Adrenal gland (tissue), 5 donors: ENCODE results near the gene CCDC3.

Source experiments
- POLR2A ChIP-seq, 2 donors: fragments of 450-650 bp; IDR thresholded peaks; one replicate each; pipeline ENCODE4 v1.6.1; 2017; ENCODE audit warnings: antibody characterized with exemption in 2 of 2, mild to moderate bottlenecking in 2 of 2, moderate library complexity in 1 of 2
- TF ChIP-seq, protein P1 (sequence below), 6 experiments: fragments of 450-650 bp in 4 of 6; fragments of 200-600 bp in 2 of 6; sonication (generic) in 1 of 6; IDR thresholded peaks; 1 replicate in 5 of 6; 2 replicates in 1 of 6; pipeline versions ENCODE4 v1.5.1 to v1.8.0; 2016 to 2021; ENCODE audit warnings: antibody characterized with exemption in 6 of 6, mild to moderate bottlenecking in 2 of 6, moderate library complexity in 1 of 6
- donor health status: DM: no; HTN: no; CAD: no.

DNA sequence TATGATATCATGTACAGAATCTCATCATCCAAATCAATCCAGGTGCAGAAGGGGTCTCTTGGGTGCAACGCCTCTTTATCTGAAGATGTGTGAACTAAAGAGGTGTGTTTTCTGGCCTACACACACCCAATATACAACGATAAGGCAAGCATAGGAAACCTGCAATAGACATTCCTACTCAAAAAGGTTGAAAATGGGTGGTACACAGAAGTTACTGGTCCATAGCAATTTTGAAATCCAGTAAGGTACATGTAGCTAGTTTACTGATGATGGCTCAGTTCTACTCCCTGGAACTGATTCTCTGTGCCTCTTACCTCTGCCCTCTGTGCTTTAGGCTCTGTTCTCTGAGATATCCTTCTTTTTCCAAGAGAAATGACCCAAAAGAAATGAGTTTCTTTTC is 22.2 kb upstream of the CCDC3 start:
- TF ChIP-seq, protein P1, sequence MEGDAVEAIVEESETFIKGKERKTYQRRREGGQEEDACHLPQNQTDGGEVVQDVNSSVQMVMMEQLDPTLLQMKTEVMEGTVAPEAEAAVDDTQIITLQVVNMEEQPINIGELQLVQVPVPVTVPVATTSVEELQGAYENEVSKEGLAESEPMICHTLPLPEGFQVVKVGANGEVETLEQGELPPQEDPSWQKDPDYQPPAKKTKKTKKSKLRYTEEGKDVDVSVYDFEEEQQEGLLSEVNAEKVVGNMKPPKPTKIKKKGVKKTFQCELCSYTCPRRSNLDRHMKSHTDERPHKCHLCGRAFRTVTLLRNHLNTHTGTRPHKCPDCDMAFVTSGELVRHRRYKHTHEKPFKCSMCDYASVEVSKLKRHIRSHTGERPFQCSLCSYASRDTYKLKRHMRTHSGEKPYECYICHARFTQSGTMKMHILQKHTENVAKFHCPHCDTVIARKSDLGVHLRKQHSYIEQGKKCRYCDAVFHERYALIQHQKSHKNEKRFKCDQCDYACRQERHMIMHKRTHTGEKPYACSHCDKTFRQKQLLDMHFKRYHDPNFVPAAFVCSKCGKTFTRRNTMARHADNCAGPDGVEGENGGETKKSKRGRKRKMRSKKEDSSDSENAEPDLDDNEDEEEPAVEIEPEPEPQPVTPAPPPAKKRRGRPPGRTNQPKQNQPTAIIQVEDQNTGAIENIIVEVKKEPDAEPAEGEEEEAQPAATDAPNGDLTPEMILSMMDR (IDR thresholded peaks at IDR 0.05), result no peak
- TF ChIP-seq POLR2A (IDR thresholded peaks at IDR 0.05), result no peak
